AG09309 (cell line): ENCODE measurements around the gene FRY.

ENCODE experiments used
- DNase-seq: peaks from one replicate; pipeline ENCODE4 v3.0.0-alpha.2; 2010; ENCODE audit warnings: low read depth
- H3K4me3 ChIP-seq: 2 replicates; pipeline ENCODE4 v1.5.1; 2011; ENCODE audit warnings: mild to moderate bottlenecking, low read depth, low read length, moderate library complexity; ENCODE audit not compliant: control insufficient read depth
- CTCF ChIP-seq: IDR thresholded peaks from 2 replicates; pipeline ENCODE4 v1.5.1; 2011; ENCODE audit warnings: mild to moderate bottlenecking, low read depth, low read length, inconsistent platforms; ENCODE audit not compliant: insufficient read depth, control insufficient read depth; ENCODE audit errors: missing control alignments

Gene FRY

GRCh38 chr13:32007494-32007893 is 24.1 kb upstream of the FRY start:
- DNase-seq = no peak
- no peak for TF ChIP-seq CTCF
- H3K4me3 ChIP-seq = no peak overlapping the region

GRCh38 chr13:32008518-32009175 is 22.9 kb upstream of the FRY start:
- TF ChIP-seq CTCF = no peak
- no peak overlapping the region for H3K4me3 ChIP-seq
- no peak for DNase-seq

GRCh38 chr13:32009362-32009761 is 22.2 kb upstream of the FRY start:
- no peak for DNase-seq
- TF ChIP-seq CTCF = no peak
- H3K4me3 ChIP-seq = no peak overlapping the region

GRCh38 chr13:32010136-32010535 is 21.4 kb upstream of the FRY start:
- no peak for TF ChIP-seq CTCF
- H3K4me3 ChIP-seq = no peak overlapping the region
- no peak for DNase-seq

- TF ChIP-seq CTCF = no peak
- no peak overlapping the region for H3K4me3 ChIP-seq
- no peak for DNase-seq
These were observed 19.6 kb upstream of the FRY start for GRCh38 chr13:32011971-32012370.

GRCh38 chr13:32013181-32013580 is 18.4 kb upstream of the FRY start:
- DNase-seq = no peak
- no peak for TF ChIP-seq CTCF

GRCh38 chr13:32016119-32016518 is 15.5 kb upstream of the FRY start:
- no peak overlapping the region for H3K4me3 ChIP-seq
- DNase-seq = no peak
- TF ChIP-seq CTCF = no peak

More at GRCh38 chr13:32013181-32013580, 18.4 kb upstream of the FRY start:
- no peak overlapping the region for H3K4me3 ChIP-seq
